OCI-LY3 (cell line): ENCODE data around the gene KLHL21.

ENCODE experiments used
- H2AFZ ChIP-seq: fragments of 200-600, 300-600 bp; shearing (Covaris generic); 2 replicates; pipeline ENCODE4 v1.6.0; 2014; ENCODE audit warnings: antibody characterized with exemption, low read depth, low read length
- H3K27ac ChIP-seq: fragments of 200-600, 300-600 bp; sonication (generic); 2 replicates; pipeline ENCODE4 v1.5.1; 2014; ENCODE audit warnings: mild to moderate bottlenecking, low read length, moderate library complexity, mixed read lengths
- H3K27me3 ChIP-seq: fragments of 200-600, 300-600 bp; sonication (generic); 2 replicates; pipeline ENCODE4 v1.6.1; 2014; ENCODE audit warnings: low read depth, low read length, mixed read lengths
- H3K36me3 ChIP-seq: fragments of 200-600, 300-600 bp; sonication (generic); replicated peaks from 2 replicates; pipeline ENCODE3; 2014; ENCODE audit warnings: low read depth, low read length, mixed read lengths
- H3K4me1 ChIP-seq: fragments of 300-600, 200-600 bp; sonication (generic); 2 replicates; pipeline ENCODE4 v1.6.1; 2014; ENCODE audit warnings: low read length, mixed read lengths
- H3K4me2 ChIP-seq: fragments of 200-600, 300-600 bp; sonication (generic); 2 replicates; pipeline ENCODE4 v1.6.1; 2014; ENCODE audit warnings: low read length, mixed read lengths
- H3K4me3 ChIP-seq: fragments of 300-600, 200-600 bp; sonication (generic); 2 replicates; pipeline ENCODE4 v1.5.1; 2014; ENCODE audit warnings: antibody characterized with exemption, mild to moderate bottlenecking, low read length, moderate library complexity
- H3K79me2 ChIP-seq: fragments of 300-600, 200-600 bp; shearing (Covaris generic); 2 replicates; pipeline ENCODE4 v1.6.1; 2014; ENCODE audit warnings: mild to moderate bottlenecking, low read length, mixed read lengths
- H3K9ac ChIP-seq: fragments of 300-600, 200-600 bp; shearing (Covaris generic); 2 replicates; pipeline ENCODE4 v1.6.0; 2014; ENCODE audit warnings: mild to moderate bottlenecking, low read length, moderate library complexity
- H3K9me3 ChIP-seq: fragments of 200-600, 300-600 bp; shearing (Covaris generic); 2 replicates; pipeline ENCODE4 v1.6.1; 2014; ENCODE audit warnings: low read length, mixed read lengths; ENCODE audit not compliant: insufficient read depth
- H4K20me1 ChIP-seq: fragments of 200-600, 300-600 bp; sonication (generic); 2 replicates; pipeline ENCODE4 v1.6.1; 2016; ENCODE audit warnings: low read length, mixed read lengths; ENCODE audit not compliant: insufficient read depth
- EZH2phosphoT487 ChIP-seq: fragments of 200-600 bp; shearing (Covaris generic); IDR thresholded peaks from 2 replicates; pipeline ENCODE4 v1.6.1; 2018; ENCODE audit warnings: antibody characterized with exemption, mixed run types, low read depth
- TF ChIP-seq, protein P1 (sequence below): fragments of 200-600, 300-600 bp; sonication (generic); IDR thresholded peaks from 2 replicates; pipeline ENCODE4 v1.5.1; 2014; ENCODE audit warnings: antibody characterized with exemption, low read length, low read depth

The KLHL21 gene

GRCh38 chr1:6596886-6597776 is 5.5 kb downstream of the KLHL21 start:
- Histone ChIP-seq H3K9me3 (no peaks in the 10 kb centered on the region), H3K36me3 (peaks cover 17% of the 10 kb centered on the region), H3K4me3 (no peak overlapping the region), H3K9ac (no peak overlapping the region), H4K20me1 (peaks cover 30% of the 10 kb centered on the region), H2AFZ (no peak overlapping the region), H3K27me3 (no peaks in the 10 kb centered on the region), H3K79me2 (peaks cover 59% of the 10 kb centered on the region), H3K27ac (no peak overlapping the region), H3K4me1 (peaks cover 12% of the 10 kb centered on the region), H3K4me2 (no peak overlapping the region)
- TF ChIP-seq, protein P1, sequence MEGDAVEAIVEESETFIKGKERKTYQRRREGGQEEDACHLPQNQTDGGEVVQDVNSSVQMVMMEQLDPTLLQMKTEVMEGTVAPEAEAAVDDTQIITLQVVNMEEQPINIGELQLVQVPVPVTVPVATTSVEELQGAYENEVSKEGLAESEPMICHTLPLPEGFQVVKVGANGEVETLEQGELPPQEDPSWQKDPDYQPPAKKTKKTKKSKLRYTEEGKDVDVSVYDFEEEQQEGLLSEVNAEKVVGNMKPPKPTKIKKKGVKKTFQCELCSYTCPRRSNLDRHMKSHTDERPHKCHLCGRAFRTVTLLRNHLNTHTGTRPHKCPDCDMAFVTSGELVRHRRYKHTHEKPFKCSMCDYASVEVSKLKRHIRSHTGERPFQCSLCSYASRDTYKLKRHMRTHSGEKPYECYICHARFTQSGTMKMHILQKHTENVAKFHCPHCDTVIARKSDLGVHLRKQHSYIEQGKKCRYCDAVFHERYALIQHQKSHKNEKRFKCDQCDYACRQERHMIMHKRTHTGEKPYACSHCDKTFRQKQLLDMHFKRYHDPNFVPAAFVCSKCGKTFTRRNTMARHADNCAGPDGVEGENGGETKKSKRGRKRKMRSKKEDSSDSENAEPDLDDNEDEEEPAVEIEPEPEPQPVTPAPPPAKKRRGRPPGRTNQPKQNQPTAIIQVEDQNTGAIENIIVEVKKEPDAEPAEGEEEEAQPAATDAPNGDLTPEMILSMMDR = no peak
- no peak for TF ChIP-seq EZH2phosphoT487

GRCh38 chr1:6596351-6596750 is 6.3 kb downstream of the KLHL21 start:
- H3K4me3 ChIP-seq = no peak overlapping the region
- no peaks in the 10 kb centered on the region for H3K27me3 ChIP-seq
- no peak overlapping the region for H3K27ac ChIP-seq
- H3K36me3 ChIP-seq = peaks cover 17% of the 10 kb centered on the region
- H3K9me3 ChIP-seq = no peaks in the 10 kb centered on the region
- no peak overlapping the region for H3K9ac ChIP-seq
- peaks cover 52% of the 10 kb centered on the region for H3K79me2 ChIP-seq
- H4K20me1 ChIP-seq = peaks cover 30% of the 10 kb centered on the region
- no peak overlapping the region for H2AFZ ChIP-seq
- no peak for TF ChIP-seq EZH2phosphoT487
- TF ChIP-seq, protein P1 = no peak
- no peak overlapping the region for H3K4me2 ChIP-seq
- H3K4me1 ChIP-seq = peaks cover 12% of the 10 kb centered on the region

DNA sequence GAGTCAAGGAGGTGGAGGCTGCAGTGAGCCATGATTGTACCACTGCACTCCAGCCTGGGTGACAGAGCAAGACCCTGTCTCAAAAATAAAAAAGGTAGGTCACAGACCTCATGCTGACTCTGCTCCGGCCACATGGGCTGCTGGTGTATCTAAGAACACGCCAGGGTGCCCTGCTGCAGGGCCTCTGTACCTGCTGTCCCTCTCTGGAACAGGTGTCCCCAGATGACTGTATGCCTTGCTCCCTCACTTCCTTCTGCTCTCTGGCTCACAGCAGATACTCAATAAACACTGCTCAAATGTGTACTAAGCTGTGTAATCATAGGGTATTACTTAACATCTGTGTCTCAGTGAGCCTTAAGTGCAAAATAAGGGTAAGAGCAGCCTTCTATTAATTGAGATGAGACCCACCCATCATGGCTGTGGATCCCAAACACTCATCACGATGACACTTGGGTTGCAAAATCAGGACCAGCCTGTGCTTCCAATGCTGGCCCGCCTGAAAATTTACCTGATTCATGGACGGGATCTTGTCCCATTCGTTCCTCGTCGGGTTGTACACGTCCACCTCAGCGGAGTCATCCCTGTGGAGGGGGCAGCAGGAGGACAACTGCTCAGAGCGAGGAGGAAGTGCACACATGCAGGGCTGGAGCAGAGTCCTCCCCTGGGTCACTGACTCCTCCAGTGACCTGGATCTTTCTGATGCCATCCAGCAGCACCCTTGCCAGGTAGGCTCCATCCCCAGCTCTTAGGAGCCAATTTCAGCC is 7.5 kb downstream of the KLHL21 start:
- Histone ChIP-seq H3K27ac (no peak overlapping the region), H3K36me3 (peaks cover 20% of the 10 kb centered on the region), H4K20me1 (peaks cover 18% of the 10 kb centered on the region), H3K9ac (no peak overlapping the region), H3K4me1 (peaks cover 7% of the 10 kb centered on the region), H3K4me2 (no peak overlapping the region), H3K79me2 (peaks cover 40% of the 10 kb centered on the region), H2AFZ (no peak overlapping the region), H3K4me3 (no peak overlapping the region), H3K27me3 (no peaks in the 10 kb centered on the region), H3K9me3 (no peaks in the 10 kb centered on the region)
- no peak for TF ChIP-seq EZH2phosphoT487
- TF ChIP-seq, protein P1 = no peak

- Histone ChIP-seq H3K36me3 (peaks cover 18% of the 10 kb centered on the region), H3K4me3 (no peak overlapping the region), H3K27me3 (no peaks in the 10 kb centered on the region), H3K27ac (no peak overlapping the region), H3K4me1 (no peaks in the 10 kb centered on the region), H3K4me2 (no peak overlapping the region), H3K9ac (no peak overlapping the region), H2AFZ (no peak overlapping the region), H4K20me1 (peaks cover 8% of the 10 kb centered on the region), H3K9me3 (no peaks in the 10 kb centered on the region), H3K79me2 (peaks cover 26% of the 10 kb centered on the region)
- TF ChIP-seq, protein P1 = no peak
- no peak for TF ChIP-seq EZH2phosphoT487
These were observed 8.9 kb downstream of the KLHL21 start for GRCh38 chr1:6593810-6594209.
